Adrenal gland (tissue), 12 donors: ENCODE measurements around the gene SHB. TPM values are rescaled to one million over a fixed set of nuclear protein-coding genes. Genes with fewer than 3 reads are reported as not detected.

Source experiments
- DNase-seq, 7 donors: peaks; one replicate each; pipeline ENCODE4 v3.0.0-alpha.2; 2019 to 2020
- H3K27ac ChIP-seq, 5 donors: fragments of 200-600 bp; sonication (generic) in 4 of 5; 1 replicate in 3 of 5; 2 replicates in 2 of 5; pipeline versions ENCODE4 v1.5.1 to v1.8.0; 2016 to 2020; ENCODE audit warnings: mild to moderate bottlenecking in 1 of 5
- H3K27me3 ChIP-seq: fragments of 200-600 bp; 2 replicates; pipeline ENCODE4 v1.8.0; 2021
- H3K36me3 ChIP-seq, 2 donors: fragments of 200-600 bp; replicated peaks in 1 of 2; 1 replicate in 1 of 2; 2 replicates in 1 of 2; pipeline versions ENCODE4 v1.5.1 to v1.8.0; 2018 to 2022
- H3K4me1 ChIP-seq, 2 donors: fragments of 200-600 bp; replicated peaks in 1 of 2; 1 replicate in 1 of 2; 2 replicates in 1 of 2; pipeline versions ENCODE4 v1.5.1 to v1.8.0; 2018 to 2021
- H3K4me3 ChIP-seq, 4 donors: fragments of 200-600 bp; sonication (generic) in 3 of 4; one replicate each; pipeline ENCODE4 v1.5.1; 2016 to 2018
- H3K9me3 ChIP-seq, 3 donors: fragments of 200-600 bp; sonication (generic) in 1 of 3; replicated peaks in 1 of 3; 1 replicate in 2 of 3; 2 replicates in 1 of 3; pipeline versions ENCODE4 v1.5.1 to v1.8.0; 2016 to 2021
- POLR2A ChIP-seq, 2 donors: fragments of 450-650 bp; IDR thresholded peaks; one replicate each; pipeline ENCODE4 v1.6.1; 2017; ENCODE audit warnings: antibody characterized with exemption in 2 of 2, mild to moderate bottlenecking in 2 of 2, moderate library complexity in 1 of 2
- WGBS, 4 donors: extraction: QIAGEN DNeasy Blood & Tissue Kit in 2 of 4; methylation state at CpG; one replicate each; pipeline versions ENCODE4 v1.1.5 to v1.1.7; 2013 to 2017; 5-methylcytosine and 5-hydroxymethylcytosine counted together
- intact Hi-C, 2 donors: fragments of 100-400 bp; cut with DNase I; formaldehyde crosslinking; loops; one replicate each; pipeline versions ENCODE4 v1.14.1 to v1.15.0; 2022 to 2023
- polyA plus RNA-seq, 3 donors: library from polyadenylated mRNA; stranded (reverse); fragments of 200-250 nt in 2 of 3; fragments of 350-450 nt in 1 of 3; fragmentation: Illumina TruSeq in 1 of 3; extraction: RNeasy Lipid Tissue Mini Kit (QIAGEN cat#74804) in 1 of 3; gene quantifications; one replicate each; pipeline ENCODE4 v1.2.3, GENCODE V29; 2013 to 2014
- total RNA-seq, 9 donors: library from RNA; depleted of rRNA in 4 of 9; stranded (reverse); fragments of >200 nt in 4 of 9; fragments of 120-200 nt in 1 of 9; fragmentation: NEBNext Ultra II Directional in 1 of 9; extraction: Animal tissue kit (Norgen Biotek cat#: 25700) in 1 of 9; gene quantifications; one replicate each; pipeline versions ENCODE4 v1.1.0 to v1.2.4, GENCODE V29; 2013 to 2023
- TF ChIP-seq, protein P1 (sequence below), 6 experiments: fragments of 450-650 bp in 4 of 6; fragments of 200-600 bp in 2 of 6; sonication (generic) in 1 of 6; IDR thresholded peaks; 1 replicate in 5 of 6; 2 replicates in 1 of 6; pipeline versions ENCODE4 v1.5.1 to v1.8.0; 2016 to 2021; ENCODE audit warnings: antibody characterized with exemption in 6 of 6, mild to moderate bottlenecking in 2 of 6, moderate library complexity in 1 of 6
- donor health status: healthy with polysubstance abuse.
- donor health status: Bipolar disorder and iron deficiency.
- donor health status: DM: yes; HTN: yes; CAD: no.
- donor health status: DM: no; HTN: no; CAD: no.
- donor health status: DM: no; HTN: no; CAD: no.
- donor health status: DM: yes; HTN: yes; CAD: no.

SHB gene
- total and polyA plus RNA-seq, 12 donors = 3.2 to 21.2 (median 11.1) TPM

DNA sequence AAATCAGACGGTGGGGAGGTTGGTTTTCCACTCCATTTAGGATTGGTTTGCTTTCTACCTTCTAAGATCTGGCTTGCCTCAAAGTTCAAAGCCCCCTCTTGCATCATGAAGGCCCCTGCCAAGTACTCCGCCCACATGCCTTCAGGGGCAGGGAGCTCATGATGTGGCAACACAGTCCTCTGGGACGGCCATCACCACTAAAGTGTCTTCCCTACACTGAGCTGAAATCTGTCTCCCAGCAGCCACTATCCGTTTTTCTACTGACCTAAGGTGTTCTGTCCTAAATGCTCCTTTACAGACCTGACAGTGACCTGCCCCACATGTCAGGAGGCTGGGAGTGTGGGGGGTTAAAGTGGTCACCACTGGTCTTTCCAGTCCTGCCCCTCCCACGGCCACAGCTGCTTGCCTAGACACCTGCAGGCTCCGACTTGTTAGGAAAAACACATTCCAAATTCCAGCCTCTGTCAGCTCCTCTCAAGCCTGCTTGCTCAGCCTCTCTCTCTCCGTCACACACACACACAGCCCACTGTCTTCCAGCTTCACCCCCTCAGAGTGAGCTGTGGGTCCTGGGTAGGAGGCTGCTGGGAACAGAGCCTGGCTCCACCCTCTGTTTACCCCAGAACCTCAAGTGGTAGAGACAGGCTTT lies 44.9 kb downstream of the SHB start:
- Histone ChIP-seq H3K27ac (peak overlapping the region in 1 of 5 donors; percentile 6), H3K4me1 (peaks cover 0 to 55% of the 10 kb centered on the region in 2 donors)

DNA sequence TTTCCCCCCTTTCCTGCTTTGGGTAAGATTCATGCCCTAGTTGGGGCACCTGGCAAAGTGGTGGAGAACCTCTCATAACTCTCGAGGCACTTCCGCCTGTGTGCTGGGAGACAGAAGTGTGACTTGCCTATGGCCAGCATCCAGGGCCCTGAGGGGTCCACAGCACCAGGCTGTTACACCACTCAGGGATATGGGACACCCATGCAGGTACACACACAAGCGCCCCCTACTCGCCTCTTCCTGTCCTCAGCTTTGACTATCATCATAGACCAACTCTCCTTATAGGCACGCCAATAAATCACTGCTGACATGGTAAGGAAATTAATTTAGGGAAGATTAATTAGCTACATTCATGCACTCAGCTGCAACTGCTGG lies 45.4 kb downstream of the SHB start:
- intact Hi-C loops = no loop called here
- no peak for DNase-seq
- 86 to 95% (median 92%) methylated on average over 5 of the region's 5 CpGs for WGBS, 4 donors
- peak overlapping the region in 1 of 5 donors; percentile 6 for H3K27ac ChIP-seq
- peaks cover 0 to 60% of the 10 kb centered on the region in 2 donors for H3K4me1 ChIP-seq
- no peak overlapping the region for H3K4me3 ChIP-seq
- H3K36me3 ChIP-seq = no peaks in the 10 kb centered on the region
- H3K27me3 ChIP-seq = no peaks in the 10 kb centered on the region
- TF ChIP-seq, protein P1, sequence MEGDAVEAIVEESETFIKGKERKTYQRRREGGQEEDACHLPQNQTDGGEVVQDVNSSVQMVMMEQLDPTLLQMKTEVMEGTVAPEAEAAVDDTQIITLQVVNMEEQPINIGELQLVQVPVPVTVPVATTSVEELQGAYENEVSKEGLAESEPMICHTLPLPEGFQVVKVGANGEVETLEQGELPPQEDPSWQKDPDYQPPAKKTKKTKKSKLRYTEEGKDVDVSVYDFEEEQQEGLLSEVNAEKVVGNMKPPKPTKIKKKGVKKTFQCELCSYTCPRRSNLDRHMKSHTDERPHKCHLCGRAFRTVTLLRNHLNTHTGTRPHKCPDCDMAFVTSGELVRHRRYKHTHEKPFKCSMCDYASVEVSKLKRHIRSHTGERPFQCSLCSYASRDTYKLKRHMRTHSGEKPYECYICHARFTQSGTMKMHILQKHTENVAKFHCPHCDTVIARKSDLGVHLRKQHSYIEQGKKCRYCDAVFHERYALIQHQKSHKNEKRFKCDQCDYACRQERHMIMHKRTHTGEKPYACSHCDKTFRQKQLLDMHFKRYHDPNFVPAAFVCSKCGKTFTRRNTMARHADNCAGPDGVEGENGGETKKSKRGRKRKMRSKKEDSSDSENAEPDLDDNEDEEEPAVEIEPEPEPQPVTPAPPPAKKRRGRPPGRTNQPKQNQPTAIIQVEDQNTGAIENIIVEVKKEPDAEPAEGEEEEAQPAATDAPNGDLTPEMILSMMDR (IDR thresholded peaks at IDR 0.05) = no peak
- TF ChIP-seq POLR2A (IDR thresholded peaks at IDR 0.05) = no peak
- H3K9me3 ChIP-seq = no peaks in the 10 kb centered on the region

More for the DNA sequence above, 44.9 kb downstream of the SHB start:
- no peaks in the 10 kb centered on the region for H3K27me3 ChIP-seq
- H3K4me3 ChIP-seq = no peak overlapping the region
- WGBS, 4 donors = 55 to 67% (median 57%) methylated on average over 7 of the region's 7 CpGs
- no peaks in the 10 kb centered on the region for H3K9me3 ChIP-seq
- TF ChIP-seq POLR2A (IDR thresholded peaks at IDR 0.05) = no peak
- TF ChIP-seq, protein P1 (IDR thresholded peaks at IDR 0.05) = no peak
- H3K36me3 ChIP-seq = no peaks in the 10 kb centered on the region
- intact Hi-C loops = no loop called here
- peak in 5 of 7 donors; percentile 24 to 60 (median 49) for DNase-seq

DNA sequence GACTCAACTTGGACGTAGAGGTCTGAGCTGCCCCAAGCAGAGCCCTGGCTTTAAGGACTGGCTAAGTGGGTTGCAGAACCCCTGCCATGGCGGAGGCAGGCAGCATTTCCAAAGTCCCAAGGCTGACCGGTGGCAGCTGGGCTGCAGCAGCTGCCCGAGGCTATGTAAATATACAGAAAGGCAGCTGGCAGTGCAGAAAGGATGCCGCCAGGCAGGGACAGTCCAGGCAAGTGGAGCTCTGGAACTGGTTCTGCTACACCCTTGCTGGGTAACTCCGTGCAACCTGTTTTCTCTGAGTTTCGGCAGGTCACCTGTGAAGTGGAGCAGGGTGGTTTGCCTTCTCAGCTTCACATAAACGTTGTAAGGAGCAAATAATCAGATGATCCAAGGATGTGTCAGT lies 46.0 kb downstream of the SHB start:
- no peak overlapping the region for H3K4me3 ChIP-seq
- H3K4me1 ChIP-seq = peaks cover 0 to 64% of the 10 kb centered on the region in 2 donors
- H3K36me3 ChIP-seq = no peaks in the 10 kb centered on the region
- H3K27ac ChIP-seq = no peak overlapping the region
- 50 to 79% (median 63%) methylated on average over 5 to 8 of the region's 8 CpGs for WGBS, 4 donors
- intact Hi-C loops = no loop called here
- no peak for TF ChIP-seq POLR2A (IDR thresholded peaks at IDR 0.05)
- TF ChIP-seq, protein P1 (IDR thresholded peaks at IDR 0.05) = no peak
- H3K9me3 ChIP-seq = no peaks in the 10 kb centered on the region
- no peaks in the 10 kb centered on the region for H3K27me3 ChIP-seq
- no peak for DNase-seq

DNA sequence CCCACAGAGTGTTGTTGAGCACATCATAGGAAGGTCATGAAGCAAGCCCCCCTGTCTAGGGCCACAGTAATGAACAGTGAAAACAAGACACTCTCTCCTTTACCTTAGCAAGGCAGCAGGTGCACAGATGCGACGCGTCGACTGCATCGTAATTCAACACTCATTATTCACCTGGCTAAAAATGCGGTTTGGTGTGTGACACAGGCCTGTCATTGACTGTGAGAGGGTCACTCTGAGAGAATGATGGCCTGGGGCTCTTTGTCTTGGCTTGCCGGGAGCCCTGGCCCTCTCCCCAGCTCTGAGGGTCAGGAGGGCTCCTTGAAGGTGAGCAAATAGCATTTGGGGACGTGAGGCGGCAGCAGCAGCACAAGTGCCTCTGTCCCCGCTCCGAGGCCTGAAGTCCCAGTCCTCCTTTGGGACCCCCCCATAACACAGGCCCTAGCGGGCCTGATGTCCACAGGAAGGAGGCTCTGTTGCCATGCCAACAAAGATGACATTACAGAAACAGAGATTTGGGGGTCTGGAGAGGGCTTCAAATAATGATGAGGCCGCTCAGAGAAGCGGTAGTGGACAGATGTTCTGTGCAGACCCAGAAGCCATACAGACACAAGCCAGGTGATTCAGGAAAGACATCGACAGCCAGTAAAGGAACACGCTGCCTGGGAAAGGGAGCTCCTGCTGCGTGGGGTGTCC lies 46.7 kb downstream of the SHB start:
- Histone ChIP-seq H3K36me3 (no peaks in the 10 kb centered on the region), H3K27me3 (no peaks in the 10 kb centered on the region), H3K27ac (no peak overlapping the region), H3K9me3 (no peaks in the 10 kb centered on the region), H3K4me3 (no peak overlapping the region), H3K4me1 (peaks cover 0 to 69% of the 10 kb centered on the region in 2 donors)
- intact Hi-C loops = no loop called here
- 89 to 97% (median 94%) methylated on average over 15 to 17 of the region's 17 CpGs for WGBS, 4 donors
- no peak for DNase-seq
- no peak for TF ChIP-seq POLR2A (IDR thresholded peaks at IDR 0.05)
- TF ChIP-seq, protein P1 (IDR thresholded peaks at IDR 0.05) = no peak
